ENCODE results near the gene NCCRP1. TPM values are rescaled to one million over a fixed set of nuclear protein-coding genes. Genes with fewer than 3 reads are reported as not detected.

NCCRP1 gene
- total RNA-seq, 1 donor from 2014 or later: not detected

DNA sequence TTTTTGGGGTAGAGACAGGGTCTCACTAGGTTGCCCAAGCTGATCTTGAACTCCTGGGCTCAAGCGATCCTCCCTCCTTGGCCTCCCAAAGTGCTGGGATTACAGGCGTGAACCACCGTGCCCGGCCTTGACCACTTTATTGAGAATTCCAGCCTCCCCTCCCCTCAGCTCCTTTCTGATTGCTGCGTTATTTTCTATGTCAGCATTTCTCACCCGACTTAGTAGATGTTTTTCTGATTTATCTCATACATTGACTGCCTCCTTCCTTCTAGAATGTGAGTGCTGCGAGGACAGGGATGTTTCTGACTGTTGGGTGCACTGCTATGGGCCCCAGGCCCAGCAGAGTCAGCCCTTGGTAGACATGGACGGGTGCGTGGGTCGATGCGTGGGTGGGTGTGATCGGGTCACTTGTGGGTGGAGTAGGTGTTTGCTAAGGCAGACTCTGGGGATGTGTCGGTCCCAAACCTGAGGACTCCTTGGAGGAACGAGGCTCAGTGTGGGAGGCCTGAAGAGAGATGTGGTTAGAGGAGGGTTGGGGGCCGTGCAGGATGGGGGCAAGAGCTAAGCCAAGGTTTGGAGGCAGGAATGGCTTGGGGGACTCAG is 34.2 kb upstream of the NCCRP1 start:
- DNase-seq (ENCODE audit: missing footprints) (no peak), ATAC-seq (no peak)
- intact Hi-C loops (cut with DNase I): no loop called here

DNA sequence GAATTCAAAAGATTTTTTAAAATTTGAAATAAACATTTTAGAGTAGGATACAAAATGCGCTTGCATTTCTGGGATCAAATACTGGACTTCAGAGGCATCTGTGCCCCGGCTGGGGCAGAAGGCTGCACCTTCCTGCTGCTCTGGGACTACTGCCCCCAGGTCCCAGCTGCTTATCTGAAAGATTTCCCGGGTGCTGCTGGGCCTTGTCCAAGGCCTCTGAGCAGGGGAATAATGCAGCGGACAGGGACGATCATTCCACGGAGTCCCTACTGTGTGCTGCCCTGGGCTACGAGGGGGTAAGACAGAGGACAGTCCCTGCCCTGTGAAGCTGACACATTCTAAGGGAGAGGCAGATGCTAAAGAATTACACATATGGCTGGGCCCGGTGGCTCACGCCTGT is 33.1 kb upstream of the NCCRP1 start:
- no peak for DNase-seq (ENCODE audit: missing footprints)
- no peak for ATAC-seq
- intact Hi-C loops (cut with DNase I): no loop called here

DNA sequence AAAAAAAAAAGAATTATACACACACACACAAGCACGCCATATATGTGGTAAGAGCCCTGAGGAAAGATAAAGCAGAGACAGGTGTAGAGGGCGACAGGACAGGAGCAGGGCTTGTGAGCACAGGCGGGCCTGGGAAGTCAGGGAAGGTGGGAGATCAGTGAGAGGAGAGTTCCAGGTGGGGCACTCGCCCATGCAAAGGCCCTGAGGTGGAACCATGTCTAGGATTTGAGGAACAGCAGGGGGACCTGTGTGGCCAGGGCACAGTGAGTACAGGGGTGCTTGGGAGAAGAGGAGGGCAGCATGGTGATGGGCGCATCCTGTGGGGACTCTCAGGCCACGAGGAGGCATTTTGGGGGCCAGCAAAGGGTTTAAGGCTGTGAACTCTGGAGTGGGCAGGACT is 32.5 kb upstream of the NCCRP1 start:
- ATAC-seq: no peak
- intact Hi-C loops (cut with DNase I): no loop called here
- DNase-seq (ENCODE audit: missing footprints): no peak

DNA sequence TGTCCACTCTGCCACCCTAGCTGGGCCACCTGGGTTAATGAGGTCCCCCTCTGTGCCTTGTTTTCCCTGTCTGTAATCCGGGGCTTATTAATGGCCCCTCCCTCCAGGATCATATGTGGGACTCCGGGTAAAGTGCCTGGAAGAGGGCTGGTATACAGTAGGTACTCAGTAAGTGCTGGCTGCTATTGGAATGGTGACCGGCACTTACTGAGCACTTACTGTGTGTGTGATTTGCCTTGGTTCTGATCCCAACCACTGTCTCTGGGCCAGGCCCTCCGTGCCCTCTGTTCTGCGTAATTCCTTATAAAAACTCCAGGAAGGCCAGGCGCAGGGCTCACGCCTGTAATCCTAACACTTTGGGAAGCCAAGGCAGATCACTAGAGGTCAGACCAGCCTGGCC is 30.9 kb upstream of the NCCRP1 start:
- ATAC-seq (no peak), DNase-seq (ENCODE audit: missing footprints) (peak; percentile 37)
- intact Hi-C loops (cut with DNase I): no loop called here

DNA sequence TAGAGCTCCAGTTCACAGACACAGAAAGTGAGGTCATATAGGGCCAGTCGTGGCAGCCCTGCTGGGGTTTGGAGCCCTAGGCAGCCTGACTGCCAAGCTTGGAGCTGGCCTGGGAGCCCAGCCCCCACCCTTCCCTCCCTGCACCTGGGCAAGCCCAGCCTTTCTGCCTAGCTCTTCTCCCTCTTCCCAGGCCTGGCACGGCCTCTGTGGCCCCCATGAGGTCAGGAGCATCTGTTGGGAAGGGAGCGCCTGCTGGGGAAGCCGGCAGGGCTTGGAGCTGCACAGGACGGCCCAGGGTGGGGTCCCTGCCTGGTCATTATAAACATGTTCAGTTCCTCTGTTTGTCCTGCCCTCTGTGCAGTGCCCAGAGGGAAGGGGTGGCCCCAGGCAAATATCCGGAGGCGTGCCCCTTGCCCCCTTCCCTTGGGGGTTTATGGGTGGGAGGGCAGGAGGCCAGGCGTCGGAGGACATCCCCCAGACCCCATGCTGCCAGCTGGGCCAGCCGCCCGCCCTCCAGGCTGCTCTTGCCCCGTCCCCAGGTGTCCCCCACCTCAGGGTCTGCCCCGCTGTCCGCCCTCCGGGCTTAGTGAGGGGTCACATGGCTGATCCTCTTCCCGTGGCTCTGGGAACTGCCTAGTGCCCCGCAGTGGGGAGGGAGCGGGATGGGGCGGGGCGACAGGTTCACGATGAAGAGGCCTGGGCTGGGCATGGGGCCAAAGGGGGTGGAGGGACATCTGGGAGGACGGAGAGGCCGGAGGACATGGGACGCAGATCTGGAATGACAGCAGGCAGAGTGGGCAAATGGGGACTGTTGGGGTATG is 30.0 kb upstream of the NCCRP1 start:
- peak; percentile 32 for ATAC-seq
- no peak for DNase-seq (ENCODE audit: missing footprints)
- intact Hi-C loops (cut with DNase I): no loop called here

DNA sequence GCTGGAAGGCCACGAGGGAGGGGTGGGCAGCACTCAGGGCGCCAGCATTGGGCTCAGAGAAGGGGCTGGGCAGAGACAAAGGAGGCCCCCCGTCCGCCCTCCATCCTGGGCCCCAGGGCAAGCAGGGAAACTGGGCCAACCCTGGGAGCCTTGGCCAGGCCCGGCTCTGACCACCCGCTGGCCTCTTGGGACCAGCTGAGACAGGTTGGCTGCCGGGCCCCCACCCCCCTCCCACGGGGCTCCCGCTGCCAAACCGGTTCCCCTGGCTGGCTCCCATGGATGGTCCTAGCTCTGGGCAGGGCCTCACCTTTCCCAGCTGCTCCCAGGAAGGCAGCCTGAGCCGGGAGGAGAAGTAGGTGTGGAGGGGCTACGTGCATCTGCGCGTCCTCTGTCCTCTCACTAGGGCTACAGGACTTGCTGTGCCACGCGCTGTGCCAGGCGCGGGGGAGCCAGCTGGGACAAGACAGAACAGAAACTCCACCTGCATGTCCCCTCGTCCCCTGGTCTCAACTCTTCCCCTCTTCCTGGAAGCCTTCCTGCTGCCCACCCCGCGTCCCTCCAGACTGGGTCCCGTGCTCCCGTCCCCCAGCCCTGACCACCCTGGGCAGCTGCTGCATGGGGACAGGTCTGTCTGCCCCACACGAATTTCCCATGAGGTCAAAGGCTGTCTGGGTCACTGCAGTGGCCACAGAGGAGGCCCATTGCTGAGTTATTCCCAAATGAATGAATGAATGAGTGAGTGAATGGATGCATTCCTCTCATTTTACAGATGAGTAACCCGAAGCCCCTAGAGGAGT is 29.1 kb upstream of the NCCRP1 start:
- no peak for DNase-seq (ENCODE audit: missing footprints)
- ATAC-seq: no peak
- intact Hi-C loops (cut with DNase I): no loop called here

DNA sequence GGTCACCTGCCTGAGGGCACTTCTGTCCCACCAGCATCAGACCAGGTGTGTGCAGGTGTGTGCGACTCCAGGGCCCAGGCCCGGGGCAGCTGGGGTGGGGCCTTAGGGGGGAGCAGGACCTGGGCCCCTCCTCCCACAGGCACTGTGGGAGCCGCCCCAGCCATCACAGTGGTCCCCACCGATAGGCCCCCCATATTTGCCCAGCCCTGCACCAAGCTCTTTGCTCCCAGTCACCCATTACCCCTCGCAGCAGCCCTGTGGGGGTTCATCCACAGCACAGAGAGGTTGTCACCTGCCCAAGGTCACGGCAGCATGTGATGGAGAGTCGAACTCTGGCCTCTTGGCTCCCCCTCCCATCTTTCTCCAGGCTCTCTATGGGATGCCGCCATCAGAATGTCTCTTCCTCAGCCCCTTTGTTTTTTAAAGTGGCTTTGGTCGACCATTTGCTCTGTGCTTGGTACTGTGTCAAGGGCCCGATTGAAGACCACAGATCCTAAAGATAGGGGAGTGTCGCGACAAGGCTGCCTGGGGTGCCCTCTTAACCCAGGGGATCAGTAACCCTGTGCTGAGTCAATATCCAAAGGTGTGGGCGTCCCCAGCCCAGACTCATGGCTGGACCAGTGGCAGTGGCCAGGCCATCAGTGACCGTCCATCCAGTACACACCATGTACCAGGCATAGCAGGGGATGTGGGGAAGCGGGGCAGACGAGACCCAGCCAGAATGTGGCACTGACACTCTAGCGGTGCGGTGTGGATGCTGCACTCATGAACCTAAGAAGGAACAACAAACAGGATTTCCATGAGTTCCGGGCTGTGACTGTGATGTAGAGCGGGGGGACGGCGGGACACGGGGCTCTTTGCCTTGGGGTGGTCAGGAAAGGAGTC is 28.3 kb upstream of the NCCRP1 start:
- intact Hi-C loops (cut with DNase I): no loop called here
- peak; percentile 8 for DNase-seq (ENCODE audit: missing footprints)
- no peak for ATAC-seq

DNA sequence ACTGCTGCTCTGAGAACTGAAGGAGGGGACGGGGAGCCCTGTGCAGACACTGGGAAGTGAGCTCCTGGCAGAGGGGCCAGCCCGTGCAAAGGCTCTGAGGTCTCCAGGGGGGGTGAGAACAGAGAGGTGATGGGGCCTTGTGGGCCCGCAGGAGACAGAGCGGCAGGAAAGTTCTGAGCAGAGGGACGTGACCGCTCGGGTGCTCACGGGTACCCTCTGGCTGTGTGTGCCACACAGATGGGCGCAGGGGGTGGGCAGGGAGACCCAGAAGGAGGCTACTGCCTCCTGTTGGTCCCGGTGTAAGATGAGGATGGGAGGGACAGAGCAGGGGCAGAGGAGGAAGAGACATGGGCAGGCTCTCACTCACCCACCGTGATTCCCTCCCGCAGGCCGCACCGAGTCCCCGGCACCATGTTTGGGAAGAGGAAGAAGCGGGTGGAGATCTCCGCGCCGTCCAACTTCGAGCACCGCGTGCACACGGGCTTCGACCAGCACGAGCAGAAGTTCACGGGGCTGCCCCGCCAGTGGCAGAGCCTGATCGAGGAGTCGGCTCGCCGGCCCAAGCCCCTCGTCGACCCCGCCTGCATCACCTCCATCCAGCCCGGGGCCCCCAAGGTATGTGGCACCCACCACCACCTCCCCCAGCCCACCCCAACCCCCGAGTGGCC is 27.5 kb upstream of the NCCRP1 start:
- no peak for DNase-seq (ENCODE audit: missing footprints)
- no peak for ATAC-seq
- intact Hi-C loops (cut with DNase I): no loop called here

DNA sequence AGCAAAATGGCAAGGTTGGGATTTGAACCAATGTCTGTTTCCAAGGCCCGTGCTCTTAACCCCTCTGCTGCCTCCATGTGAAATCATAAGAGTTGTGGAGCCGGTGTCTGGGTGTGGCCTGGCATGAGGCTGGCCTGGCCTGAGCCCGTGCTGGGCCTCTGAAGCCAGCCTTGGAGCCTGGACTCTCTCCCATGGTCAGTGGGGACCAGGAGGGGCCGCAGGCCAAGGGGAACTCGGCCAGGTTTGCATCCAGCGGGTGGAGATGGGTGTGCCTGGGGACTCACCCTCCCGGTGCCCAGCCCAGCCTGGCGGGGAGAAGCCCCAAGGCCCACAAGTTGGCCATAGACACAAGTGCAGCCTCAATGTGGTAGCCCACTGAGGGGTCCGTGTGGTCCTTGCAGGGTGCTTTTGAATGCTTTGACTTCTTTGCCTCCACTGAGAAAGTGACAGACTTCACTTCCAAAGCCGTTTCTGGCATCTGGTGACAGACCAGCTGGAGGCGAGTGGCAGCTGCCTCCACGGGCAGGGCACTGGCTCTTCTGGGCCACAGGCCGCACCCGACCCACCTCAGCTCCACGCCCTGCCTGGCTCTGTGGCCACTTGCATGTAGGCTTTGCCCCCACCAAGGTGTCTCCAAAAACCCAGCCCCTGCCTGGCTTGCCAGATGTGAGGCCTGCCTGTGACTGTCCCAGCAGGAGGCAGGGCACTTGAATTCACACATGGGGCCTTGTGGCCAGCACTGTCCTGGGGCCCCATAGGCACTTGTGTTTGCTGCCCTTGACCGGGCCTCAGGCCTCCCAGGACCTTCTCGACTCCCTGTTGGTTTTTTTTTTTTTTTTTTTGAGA is 26.2 kb upstream of the NCCRP1 start:
- intact Hi-C loops (cut with DNase I): no loop called here
- DNase-seq (ENCODE audit: missing footprints) (no peak), ATAC-seq (peak; percentile 41)

DNA sequence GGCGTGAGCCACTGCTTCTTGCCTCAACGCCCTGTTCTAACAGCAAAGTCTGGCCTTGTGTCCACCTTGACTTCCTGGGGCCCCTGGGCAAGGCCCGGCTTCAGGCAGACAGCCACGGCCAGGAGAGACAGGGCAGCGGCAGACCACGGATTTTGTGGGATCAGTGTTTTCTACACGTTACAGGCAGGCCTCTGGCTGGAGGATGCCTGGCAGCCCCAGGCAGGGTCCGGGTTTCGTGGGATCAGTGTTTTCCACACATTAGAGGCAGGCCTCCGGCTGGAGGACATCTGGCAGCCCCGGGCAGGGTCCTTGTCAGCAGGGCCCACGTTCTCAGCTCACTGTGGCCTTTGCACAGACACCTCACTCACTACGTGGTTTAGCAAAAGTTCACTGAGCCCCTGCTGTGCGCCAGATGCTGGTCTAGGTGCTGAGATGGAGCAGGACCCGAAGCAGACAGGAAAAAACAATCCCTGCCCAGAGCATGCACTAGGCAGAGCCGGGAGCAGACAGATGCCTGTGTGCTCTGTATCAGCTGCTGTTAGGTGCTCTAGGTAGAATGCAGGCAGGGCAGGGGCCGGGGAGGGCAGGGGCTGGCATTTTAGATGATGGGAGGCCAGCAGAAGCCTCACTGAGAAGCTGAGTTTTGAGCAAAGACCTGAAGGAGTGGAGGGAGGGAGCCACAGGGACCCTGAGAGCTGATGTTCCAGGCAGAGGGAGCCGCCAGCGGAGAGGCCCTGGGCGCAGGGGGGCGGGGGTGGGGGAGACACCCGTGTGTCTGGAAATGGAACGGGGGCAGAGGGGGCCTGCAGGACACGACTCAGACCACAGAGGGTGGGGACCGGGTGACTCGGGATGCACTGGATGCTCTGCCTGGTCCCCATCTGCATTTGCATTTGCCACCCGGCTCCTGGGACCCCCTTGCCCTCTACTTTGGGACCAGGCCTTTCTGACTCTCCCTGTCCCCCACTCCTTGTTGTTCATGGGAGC is 25.0 kb upstream of the NCCRP1 start:
- ATAC-seq: no peak
- DNase-seq (ENCODE audit: missing footprints): no peak
- intact Hi-C loops (cut with DNase I): no loop called here

DNA sequence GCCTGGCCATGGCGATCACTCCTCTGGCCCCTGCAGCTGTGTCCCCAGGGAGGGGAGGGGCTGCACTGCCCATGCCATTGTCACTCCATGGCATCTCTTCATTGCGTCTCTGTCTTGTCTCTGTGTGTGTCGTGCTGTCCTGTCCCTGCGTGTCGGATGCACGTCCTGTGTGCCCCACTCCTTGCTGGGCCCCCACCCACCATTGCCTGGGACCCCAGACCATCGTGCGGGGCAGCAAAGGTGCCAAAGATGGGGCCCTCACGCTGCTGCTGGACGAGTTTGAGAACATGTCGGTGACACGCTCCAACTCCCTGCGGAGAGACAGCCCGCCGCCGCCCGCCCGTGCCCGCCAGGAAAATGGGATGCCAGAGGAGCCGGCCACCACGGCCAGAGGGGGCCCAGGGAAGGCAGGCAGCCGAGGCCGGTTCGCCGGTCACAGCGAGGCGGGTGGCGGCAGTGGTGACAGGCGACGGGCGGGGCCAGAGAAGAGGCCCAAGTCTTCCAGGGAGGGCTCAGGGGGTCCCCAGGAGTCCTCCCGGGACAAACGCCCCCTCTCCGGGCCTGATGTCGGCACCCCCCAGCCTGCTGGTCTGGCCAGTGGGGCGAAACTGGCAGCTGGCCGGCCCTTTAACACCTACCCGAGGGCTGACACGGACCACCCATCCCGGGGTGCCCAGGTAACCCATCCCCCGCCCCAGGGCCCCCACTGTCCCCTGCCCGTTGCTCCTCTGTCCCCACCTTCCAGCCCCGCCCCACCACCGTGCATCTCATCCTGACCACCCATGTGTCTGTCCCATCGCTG is 23.9 kb upstream of the NCCRP1 start:
- DNase-seq (ENCODE audit: missing footprints) (no peak), ATAC-seq (no peak)
- intact Hi-C loops (cut with DNase I): no loop called here

DNA sequence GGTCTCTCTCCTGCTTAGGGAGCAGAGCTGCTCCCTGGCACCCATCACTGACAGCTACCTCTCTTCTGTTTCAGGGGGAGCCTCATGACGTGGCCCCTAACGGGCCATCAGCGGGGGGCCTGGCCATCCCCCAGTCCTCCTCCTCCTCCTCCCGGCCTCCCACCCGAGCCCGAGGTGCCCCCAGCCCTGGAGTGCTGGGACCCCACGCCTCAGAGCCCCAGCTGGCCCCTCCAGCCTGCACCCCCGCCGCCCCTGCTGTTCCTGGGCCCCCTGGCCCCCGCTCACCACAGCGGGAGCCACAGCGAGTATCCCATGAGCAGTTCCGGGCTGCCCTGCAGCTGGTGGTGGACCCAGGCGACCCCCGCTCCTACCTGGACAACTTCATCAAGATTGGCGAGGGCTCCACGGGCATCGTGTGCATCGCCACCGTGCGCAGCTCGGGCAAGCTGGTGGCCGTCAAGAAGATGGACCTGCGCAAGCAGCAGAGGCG is 23.2 kb upstream of the NCCRP1 start:
- intact Hi-C loops (cut with DNase I): no loop called here
- DNase-seq (ENCODE audit: missing footprints): no peak

DNA sequence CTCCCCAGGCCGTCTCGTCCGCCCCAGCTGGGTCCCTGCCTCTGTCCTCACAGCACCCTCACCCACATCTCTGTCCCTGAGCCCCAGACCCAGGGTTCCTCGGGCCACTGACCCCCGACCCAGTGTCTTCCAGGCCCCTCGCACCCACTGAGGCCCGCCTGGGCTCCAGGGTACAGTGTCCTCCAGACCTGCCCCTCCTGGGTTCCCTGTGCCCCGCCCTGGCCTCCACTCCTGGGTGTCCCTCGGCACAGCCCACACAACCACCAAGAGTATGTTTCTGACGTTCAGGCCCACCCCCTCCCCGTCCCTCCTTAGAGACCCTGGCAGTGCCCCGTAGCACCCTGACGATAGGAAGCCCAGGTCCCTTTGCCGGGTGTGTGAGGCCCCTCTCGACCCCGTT is 22.6 kb upstream of the NCCRP1 start:
- ATAC-seq (no peak), DNase-seq (ENCODE audit: missing footprints) (no peak)
- intact Hi-C loops (cut with DNase I): no loop called here

More for the DNA sequence above, 23.2 kb upstream of the NCCRP1 start:
- no peak for ATAC-seq

DNA sequence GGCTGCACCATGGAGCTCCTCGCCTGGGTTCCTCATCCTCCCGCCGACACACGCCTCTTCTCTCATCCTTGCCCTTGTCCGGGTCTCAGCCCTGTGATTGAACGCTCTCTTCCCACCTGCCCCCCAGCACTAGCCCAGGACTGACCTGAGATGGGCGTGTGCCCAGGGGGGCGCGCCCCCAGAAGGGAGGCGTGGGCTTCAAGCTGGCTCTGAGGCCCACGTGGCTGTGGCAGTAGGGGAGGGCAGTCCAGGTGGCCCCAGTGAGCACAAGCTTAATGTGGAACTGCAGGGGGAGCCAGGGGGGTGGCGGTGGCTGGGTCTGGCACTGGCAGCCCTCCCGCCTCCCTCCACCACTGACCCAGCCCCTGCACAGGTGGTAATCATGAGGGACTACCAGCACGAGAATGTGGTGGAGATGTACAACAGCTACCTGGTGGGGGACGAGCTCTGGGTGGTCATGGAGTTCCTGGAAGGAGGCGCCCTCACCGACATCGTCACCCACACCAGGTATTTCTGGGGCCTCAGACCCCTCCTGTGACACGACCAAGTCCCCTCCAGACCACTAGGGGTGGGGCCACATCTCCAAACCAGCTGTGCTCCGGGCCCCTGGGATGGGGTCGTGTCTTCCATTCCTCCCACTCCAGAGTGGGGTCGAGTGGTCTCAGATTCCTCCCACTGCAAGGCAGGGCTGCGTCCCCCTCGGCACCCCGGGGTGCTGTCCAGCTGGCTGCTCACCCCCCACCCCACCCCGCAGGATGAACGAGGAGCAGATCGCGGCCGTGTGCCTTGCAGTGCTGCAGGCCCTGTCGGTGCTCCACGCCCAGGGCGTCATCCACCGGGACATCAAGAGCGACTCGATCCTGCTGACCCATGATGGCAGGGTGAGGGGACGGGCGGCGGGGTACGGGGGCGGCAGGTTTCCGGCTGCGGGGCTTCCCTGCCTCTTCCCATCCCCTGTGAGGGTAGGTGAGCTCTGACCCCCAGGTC is 21.9 kb upstream of the NCCRP1 start:
- ATAC-seq (no peak), DNase-seq (ENCODE audit: missing footprints) (no peak)
- intact Hi-C loops (cut with DNase I): no loop called here

Data from Right ventricle myocardium inferior (tissue), 1 donor.